ENCODE results near the gene ZFYVE21.

Gene ZFYVE21

GRCh38 chr14:103739466-103739792 lies 23.8 kb downstream of the ZFYVE21 start:
- TF ChIP-seq, protein P1, sequence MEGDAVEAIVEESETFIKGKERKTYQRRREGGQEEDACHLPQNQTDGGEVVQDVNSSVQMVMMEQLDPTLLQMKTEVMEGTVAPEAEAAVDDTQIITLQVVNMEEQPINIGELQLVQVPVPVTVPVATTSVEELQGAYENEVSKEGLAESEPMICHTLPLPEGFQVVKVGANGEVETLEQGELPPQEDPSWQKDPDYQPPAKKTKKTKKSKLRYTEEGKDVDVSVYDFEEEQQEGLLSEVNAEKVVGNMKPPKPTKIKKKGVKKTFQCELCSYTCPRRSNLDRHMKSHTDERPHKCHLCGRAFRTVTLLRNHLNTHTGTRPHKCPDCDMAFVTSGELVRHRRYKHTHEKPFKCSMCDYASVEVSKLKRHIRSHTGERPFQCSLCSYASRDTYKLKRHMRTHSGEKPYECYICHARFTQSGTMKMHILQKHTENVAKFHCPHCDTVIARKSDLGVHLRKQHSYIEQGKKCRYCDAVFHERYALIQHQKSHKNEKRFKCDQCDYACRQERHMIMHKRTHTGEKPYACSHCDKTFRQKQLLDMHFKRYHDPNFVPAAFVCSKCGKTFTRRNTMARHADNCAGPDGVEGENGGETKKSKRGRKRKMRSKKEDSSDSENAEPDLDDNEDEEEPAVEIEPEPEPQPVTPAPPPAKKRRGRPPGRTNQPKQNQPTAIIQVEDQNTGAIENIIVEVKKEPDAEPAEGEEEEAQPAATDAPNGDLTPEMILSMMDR (IDR thresholded peaks at IDR 0.05; ENCODE audit: control extremely low read depth, extremely low read depth, low read depth, missing control alignments) = no peak
- POLR2A ChIA-PET = no interaction called here
- CTCF ChIA-PET = interaction anchor here (1.5 to 1.8 kb wide), 2 partner anchors 11 to 69 kb away, joined by 3 read pairs; no protein-coding TSS in a partner anchor
- DNase-seq (ENCODE audit: extremely low spot score) = no peak

GRCh38 chr14:103739793-103740501 lies 24.3 kb downstream of the ZFYVE21 start:
- TF ChIP-seq, protein P1 (IDR thresholded peaks at IDR 0.05; ENCODE audit: control extremely low read depth, extremely low read depth, low read depth, missing control alignments) = no peak
- ChIA-PET CTCF (interaction anchor here (1.5 to 1.8 kb wide), 2 partner anchors 10 to 68 kb away, joined by 3 read pairs; no protein-coding TSS in a partner anchor), POLR2A (no interaction called here)
- DNase-seq (ENCODE audit: extremely low spot score) = no peak

- TF ChIP-seq, protein P1 (IDR thresholded peaks at IDR 0.05; ENCODE audit: control extremely low read depth, extremely low read depth, low read depth, missing control alignments) = no peak
- POLR2A ChIA-PET = no interaction called here
- DNase-seq (ENCODE audit: extremely low spot score) = no peak
- CTCF ChIA-PET = interaction anchor here (1.5 to 1.8 kb wide), 2 partner anchors 9 to 16 kb away, joined by 3 read pairs; no protein-coding TSS in a partner anchor
Measured at GRCh38 chr14:103740991-103741689, 25.5 kb downstream of the ZFYVE21 start.

DNA sequence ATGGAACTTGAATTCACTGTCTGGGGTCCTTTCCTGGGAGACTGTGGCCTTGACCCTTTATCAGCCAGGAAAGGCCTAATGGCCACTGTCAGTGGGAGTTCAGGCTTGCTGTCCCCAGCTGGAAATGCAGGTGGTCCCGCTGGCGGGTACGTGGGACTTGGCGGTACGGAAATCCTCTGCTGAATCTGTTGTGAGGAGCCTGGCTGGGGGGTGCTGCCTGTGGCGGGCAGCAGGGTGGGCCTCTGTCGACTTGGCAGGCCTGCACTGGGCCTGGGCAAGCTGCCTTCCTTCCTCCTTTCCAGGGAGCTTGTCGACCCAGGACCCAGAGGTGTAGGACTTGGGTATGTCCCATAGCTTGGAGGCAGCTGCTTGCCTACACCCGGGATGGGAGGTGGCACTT lies 26.3 kb downstream of the ZFYVE21 start:
- ChIA-PET CTCF (interaction anchor here (1.0 to 1.5 kb wide), 2 partner anchors 17 to 159 kb away, joined by 3 read pairs; no protein-coding TSS in a partner anchor), POLR2A (interaction anchor here (1.0 kb wide), 1 partner anchor 26 kb away, joined by 3 read pairs; the partner anchor contains the start of genes XRCC3 and ZFYVE21)
- TF ChIP-seq, protein P1 (IDR thresholded peaks at IDR 0.05; ENCODE audit: control extremely low read depth, extremely low read depth, low read depth, missing control alignments) = no peak
- no peak for DNase-seq (ENCODE audit: extremely low spot score)

- POLR2A ChIA-PET = interaction anchor here (1.0 kb wide), 1 partner anchor 27 kb away, joined by 3 read pairs; the partner anchor contains the start of genes XRCC3 and ZFYVE21
- CTCF ChIA-PET = interaction anchor here (1.0 to 1.5 kb wide), 3 partner anchors 17 to 158 kb away, joined by 3 read pairs; no protein-coding TSS in a partner anchor
Measured at GRCh38 chr14:103742499-103743255, 27.1 kb downstream of the ZFYVE21 start.

More at GRCh38 chr14:103742499-103743255, 27.1 kb downstream of the ZFYVE21 start:
- no peak for DNase-seq (ENCODE audit: extremely low spot score)
- TF ChIP-seq, protein P1 (IDR thresholded peaks at IDR 0.05; ENCODE audit: control extremely low read depth, extremely low read depth, low read depth, missing control alignments) = no peak

All from GM10248 (cell line).